HL-60 (cell line): ENCODE results near the gene ESR1.

Experiments
- DNase-seq, 2 experiments: peaks; one replicate each; pipeline ENCODE4 v3.0.0-alpha.2; 2010 to 2020; ENCODE audit warnings: low read depth in 1 of 2, low spot score in 1 of 2
- H3K27ac ChIP-seq: fragments of 250-450 bp; sonication (Bioruptor Pico); replicated peaks from 2 replicates; pipeline ENCODE4 v1.5.1; 2020; ENCODE audit warnings: mild to moderate bottlenecking, moderate library complexity
- H3K27me3 ChIP-seq: fragments of 250-450 bp; sonication (Bioruptor Pico); 2 replicates; pipeline ENCODE4 v1.5.1; 2021; ENCODE audit warnings: mild to moderate bottlenecking, moderate library complexity; ENCODE audit not compliant: insufficient read depth, poor library complexity, severe bottlenecking
- H3K4me3 ChIP-seq: replicated peaks from 2 replicates; pipeline ENCODE4 v1.5.1; 2011; ENCODE audit warnings: mild to moderate bottlenecking, control low read depth, low read length; ENCODE audit not compliant: insufficient read depth
- CTCF ChIP-seq: IDR thresholded peaks from one replicate; pipeline ENCODE4 v1.5.1; 2011; ENCODE audit warnings: low read length, control low read depth, inconsistent platforms; ENCODE audit not compliant: insufficient read depth
- GABPA ChIP-seq: IDR thresholded peaks from 2 replicates; pipeline ENCODE4 v1.6.1; 2012; ENCODE audit warnings: low read depth
- POLR2AphosphoS5 ChIP-seq: IDR thresholded peaks from 2 replicates; pipeline ENCODE4 v1.6.1; 2012; ENCODE audit warnings: low read depth
- REST ChIP-seq: IDR thresholded peaks from 2 replicates; pipeline ENCODE4 v1.6.1; 2012; ENCODE audit warnings: low read depth; ENCODE audit not compliant: insufficient replicate concordance
- SPI1 ChIP-seq: IDR thresholded peaks from 2 replicates; pipeline ENCODE4 v1.6.1; 2012; ENCODE audit warnings: low read depth, mild to moderate bottlenecking, borderline replicate concordance

The ESR1 gene

GRCh38 chr6:152123076-152123475, 315.6 kb downstream of the ESR1 start:
- Histone ChIP-seq H3K27ac (no peak overlapping the region), H3K4me3 (no peak overlapping the region), H3K27me3 (no peaks in the 10 kb centered on the region)
- no peak for TF ChIP-seq REST
- TF ChIP-seq GABPA: no peak
- no peak for TF ChIP-seq POLR2AphosphoS5
- TF ChIP-seq CTCF: no peak
- no peak for DNase-seq

- no peak overlapping the region for H3K27ac ChIP-seq
- no peak for TF ChIP-seq SPI1
- no peak for TF ChIP-seq GABPA
- peak; percentile 72 for TF ChIP-seq CTCF
- TF ChIP-seq REST: no peak
- H3K27me3 ChIP-seq: no peaks in the 10 kb centered on the region
- DNase-seq: no peak
- H3K4me3 ChIP-seq: no peak overlapping the region
Observed at GRCh38 chr6:152124429-152125074, 317.1 kb downstream of the ESR1 start.

GRCh38 chr6:152127432-152128165, 320.1 kb downstream of the ESR1 start:
- Histone ChIP-seq H3K4me3 (no peak overlapping the region), H3K27ac (no peak overlapping the region), H3K27me3 (no peaks in the 10 kb centered on the region)
- no peak for TF ChIP-seq REST
- TF ChIP-seq SPI1: no peak
- no peak for DNase-seq
